CD4-positive, alpha-beta T cell treated with Interferon gamma for 1 hour (primary cell): ENCODE measurements around the gene ARPC1B.
"Not testable (repeated sequence)": the region's sequence is repeated elsewhere in the genome, so short reads cannot be mapped to it uniquely, and the experiment has no call there.

Source experiments
- DNase-seq: peaks from one replicate; pipeline ENCODE4 v3.0.0-alpha.2; 2020

ARPC1B gene

GRCh38 chr7:99374111-99375064 lies at the start of gene ARPC1B:
Gene ARPC1B (plus strand): TSS chr7:99374730. CDS start chr7:99385715, 10,985 bp downstream.
- DNase-seq = peak; percentile 88

DNA sequence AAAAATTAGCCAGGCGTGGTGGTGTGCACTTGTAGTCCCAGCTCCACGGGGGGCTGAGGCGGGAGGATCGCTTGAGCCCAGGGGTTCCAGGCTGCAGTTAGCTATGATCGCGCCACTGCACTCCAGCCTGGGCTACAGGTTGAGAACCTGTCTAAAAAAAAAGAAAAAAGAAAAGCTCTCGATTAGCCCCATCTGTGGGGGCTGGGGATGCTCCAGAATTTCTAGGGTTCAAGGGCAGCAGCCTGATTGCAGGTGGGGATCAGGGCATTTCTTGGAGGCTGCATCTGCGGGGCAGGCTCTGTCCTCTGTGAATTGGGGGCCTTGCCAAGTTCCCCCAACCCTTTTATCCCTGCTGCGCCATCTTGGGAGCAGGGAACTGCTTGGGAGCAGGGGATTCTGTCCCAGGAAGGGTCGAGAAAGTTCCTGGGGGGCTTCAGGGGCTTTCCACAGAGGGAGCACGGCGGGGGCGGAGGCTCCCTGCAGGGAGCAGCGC lies 49.5 kb upstream of the ARPC1B start:
- no peak for DNase-seq

GRCh38 chr7:99325592-99326407 lies 48.7 kb upstream of the ARPC1B start, which contains the start of gene ARPC1A:
Gene ARPC1A (plus strand): TSS chr7:99325898. CDS start chr7:99333354, 7,456 bp downstream.
- DNase-seq = peak; percentile 92

GRCh38 chr7:99326408-99326782 lies 48.1 kb upstream of the ARPC1B start:
- no peak for DNase-seq

- DNase-seq = peak; percentile 23
Measured at GRCh38 chr7:99330314-99330961, 44.1 kb upstream of the ARPC1B start.

DNA sequence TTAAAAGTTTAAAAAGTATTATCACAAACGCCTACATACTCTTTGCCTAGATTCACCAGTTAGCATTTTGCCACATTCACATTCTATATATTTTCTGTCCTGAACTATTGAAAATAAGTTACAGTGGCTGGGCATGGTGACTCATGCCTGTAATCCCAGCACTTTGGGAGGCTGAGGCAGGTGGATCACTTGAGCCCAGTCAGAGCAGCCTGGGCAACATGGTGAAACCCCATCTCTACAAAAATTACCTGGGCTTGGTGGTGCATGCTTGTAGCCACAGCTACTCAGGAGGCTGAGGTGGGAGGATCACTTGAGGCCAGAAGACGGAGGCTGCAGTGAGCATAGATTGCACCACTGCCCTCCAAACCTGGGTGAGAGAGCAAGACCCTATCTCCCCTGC lies 43.5 kb upstream of the ARPC1B start:
- DNase-seq = no peak

DNA sequence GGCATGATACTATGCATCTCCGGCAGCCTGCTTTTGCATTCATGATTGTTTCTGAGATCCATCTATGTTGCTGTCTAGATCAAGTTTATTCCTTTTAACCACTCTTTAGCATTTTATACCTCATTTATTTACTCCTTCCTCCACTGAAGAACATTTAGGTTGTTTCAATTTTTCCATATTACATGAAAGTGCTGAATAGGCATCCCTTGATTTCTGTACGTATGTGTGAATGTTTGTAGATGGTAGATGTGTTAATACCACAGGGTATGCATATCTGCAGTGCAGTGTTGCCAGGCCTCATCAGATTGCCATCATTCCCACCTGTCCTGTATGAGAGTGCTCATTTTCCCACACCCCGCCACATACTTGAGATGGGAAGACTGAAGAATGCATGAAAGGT lies 34.9 kb upstream of the ARPC1B start:
- DNase-seq = no peak

DNA sequence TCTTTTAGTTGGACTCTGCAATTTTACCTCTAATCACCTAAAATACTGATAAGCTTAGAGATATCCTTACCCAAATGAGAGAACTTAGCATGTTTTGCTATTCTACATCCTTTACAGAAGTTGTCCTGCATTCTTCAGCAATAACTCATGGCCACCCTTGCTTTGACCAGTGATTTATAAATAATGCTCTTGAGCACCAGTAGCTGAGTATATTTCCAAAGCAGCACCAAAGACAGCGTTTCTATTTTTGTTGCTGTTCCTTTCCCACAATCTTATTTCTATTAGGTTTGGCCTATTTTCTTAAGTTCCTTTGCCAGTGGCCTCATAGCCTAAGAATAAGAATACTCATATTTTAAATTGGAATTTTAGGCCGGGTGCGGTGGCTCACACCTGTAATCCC lies 33.9 kb upstream of the ARPC1B start:
- DNase-seq = no peak

DNA sequence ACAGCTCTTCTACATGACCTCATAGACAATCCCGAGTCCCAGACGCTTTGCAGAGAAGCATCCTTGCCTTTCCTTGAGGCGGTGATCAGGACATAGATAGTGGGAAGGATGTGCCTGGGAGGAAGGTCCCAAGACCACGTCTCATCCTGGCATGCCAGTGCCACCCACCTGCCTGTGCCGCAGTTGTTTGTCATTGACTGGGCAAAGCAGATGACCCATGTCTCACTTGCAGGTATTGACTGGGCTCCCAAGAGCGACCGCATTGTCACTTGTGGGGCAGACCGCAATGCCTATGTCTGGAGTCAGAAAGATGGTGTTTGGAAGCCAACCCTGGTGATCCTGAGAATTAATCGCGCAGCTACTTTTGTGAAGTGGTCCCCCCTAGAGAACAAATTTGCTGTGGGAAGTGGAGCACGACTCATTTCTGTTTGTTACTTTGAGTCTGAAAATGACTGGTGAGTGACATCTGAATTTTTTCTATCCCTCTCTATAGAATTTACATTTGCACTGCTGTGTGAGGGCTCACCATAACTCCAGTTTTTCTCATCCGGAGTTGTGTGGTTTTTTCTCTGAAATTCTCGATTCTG lies 30.4 kb upstream of the ARPC1B start:
- no peak for DNase-seq

- DNase-seq = not testable (repeated sequence)
Measured at GRCh38 chr7:99350641-99351040, 23.9 kb upstream of the ARPC1B start.

DNA sequence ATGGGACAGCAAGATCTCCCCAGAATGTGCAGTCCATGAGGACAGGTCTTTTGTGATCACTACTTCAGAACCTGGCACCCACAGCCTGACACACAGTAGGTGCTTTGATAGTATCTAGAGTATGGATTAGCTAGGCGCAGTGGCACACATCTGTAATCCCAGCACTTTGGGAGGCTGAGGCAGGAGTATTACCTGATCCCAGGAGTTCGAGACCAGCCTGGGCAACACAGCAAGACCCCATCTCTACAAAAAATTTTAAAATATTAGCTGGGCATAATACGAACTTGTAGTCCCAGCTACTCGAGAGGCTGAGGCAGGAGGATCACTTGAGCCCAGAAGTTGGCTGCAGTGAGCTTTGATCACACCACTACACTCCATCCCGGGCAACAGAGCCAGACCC lies 22.3 kb upstream of the ARPC1B start:
- DNase-seq = no peak

DNA sequence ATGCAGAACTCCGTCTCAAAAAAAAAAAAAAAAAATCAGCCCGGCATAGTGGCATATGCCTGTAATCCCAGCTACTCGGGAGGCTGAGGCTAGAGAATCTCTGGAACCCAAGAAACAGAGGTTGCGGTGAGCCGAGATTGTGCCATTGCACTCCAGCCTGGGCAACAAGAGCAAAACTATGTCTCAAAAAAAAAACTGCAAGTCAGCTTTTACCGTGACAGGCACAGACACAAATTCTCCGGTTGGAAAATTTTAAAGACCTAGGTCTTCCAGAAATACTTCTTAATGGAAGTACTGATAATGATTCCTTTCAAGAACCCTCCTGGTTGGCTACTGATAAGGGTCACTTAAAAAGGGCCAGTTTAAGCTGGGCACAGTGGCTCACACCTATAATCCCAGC lies 19.4 kb upstream of the ARPC1B start:
- no peak for DNase-seq

- no peak for DNase-seq
Measured at GRCh38 chr7:99357701-99358490, 16.6 kb upstream of the ARPC1B start.

DNA sequence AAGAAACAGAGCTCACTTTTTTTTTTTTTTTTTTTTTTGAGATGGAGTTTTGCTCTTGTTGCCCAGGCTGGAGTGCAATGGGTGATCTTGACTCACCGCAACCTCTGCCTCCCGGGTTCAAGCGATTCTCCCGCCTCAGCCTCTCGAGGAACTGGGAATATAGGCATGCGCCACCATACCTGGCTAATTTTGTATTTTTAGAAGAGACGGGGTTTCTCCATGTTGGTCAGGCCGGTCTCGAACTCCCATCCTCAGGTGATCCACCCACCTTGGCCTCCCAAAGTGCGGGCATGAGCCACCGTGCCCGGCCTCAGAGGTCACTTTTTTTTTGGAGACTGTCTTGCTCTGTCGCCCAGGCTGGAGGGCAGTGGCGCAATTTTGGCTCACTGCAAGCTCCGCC lies 16.0 kb upstream of the ARPC1B start:
- DNase-seq = not testable (repeated sequence)

DNA sequence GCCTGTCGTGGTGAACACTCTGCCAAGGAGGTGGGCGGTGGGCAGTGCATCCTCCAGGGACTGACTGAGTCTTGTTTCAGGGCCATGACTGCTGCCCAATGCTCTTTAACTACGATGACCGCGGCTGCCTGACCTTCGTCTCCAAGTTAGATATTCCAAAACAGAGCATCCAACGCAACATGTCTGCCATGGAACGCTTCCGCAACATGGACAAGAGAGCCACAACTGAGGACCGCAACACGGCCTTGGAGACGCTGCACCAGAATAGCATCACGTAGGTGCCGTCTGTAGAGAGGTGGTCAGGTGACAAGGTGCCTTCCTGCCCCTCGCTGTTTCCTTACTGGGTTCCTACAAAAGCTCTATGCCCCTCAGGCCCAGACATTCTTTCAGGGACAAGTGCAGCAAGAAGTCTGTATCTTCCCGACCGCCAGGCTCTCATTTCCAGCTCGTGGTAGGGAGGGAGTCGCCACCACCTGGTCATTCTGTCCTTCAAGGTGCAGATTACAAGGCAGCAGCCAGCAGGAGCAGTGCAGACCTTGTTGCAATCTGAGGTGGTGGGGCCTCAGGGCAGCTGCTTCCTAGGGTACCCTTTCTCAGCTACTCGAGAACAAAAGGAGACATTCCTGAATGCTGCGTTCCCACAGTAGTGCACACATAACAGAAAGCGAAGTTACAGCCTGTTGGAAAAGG lies 14.9 kb upstream of the ARPC1B start:
- no peak for DNase-seq

DNA sequence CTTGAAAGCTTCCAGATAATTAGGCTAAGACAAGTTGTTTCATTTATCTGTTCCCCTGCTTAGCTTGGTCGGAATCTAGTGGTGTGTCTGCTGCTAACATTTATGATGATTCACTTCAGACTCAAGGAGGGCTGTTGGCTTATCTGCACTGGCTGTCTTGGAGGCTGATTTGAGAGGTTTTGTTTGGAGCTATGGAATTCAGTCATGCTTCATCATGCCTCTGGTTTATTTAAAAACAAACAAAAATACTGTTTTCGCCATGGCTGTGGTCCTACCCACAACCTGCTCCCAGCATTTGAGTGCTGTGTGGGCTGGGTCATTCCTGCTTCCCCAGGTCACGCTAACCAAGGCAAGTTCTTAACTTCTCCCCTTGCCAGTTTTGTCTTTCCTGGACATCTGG lies 11.7 kb upstream of the ARPC1B start:
- DNase-seq = no peak

DNA sequence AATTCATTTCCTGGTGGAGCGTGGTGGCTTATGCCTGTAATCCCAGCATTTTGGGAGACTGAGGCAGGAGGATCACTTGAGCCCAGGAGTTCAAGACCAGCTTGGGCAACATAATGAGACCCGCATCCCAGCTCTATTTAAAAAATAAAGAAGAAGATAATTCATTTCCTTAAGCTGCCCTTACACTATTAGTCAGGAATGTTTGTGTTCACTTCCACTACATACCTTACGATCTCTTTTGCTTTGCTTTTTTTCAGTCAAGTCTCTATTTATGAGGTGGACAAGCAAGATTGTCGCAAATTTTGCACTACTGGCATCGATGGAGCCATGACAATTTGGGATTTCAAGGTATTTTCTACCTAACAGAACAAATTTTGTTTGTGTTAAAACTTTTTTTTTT lies 11.2 kb upstream of the ARPC1B start:
- no peak for DNase-seq

DNA sequence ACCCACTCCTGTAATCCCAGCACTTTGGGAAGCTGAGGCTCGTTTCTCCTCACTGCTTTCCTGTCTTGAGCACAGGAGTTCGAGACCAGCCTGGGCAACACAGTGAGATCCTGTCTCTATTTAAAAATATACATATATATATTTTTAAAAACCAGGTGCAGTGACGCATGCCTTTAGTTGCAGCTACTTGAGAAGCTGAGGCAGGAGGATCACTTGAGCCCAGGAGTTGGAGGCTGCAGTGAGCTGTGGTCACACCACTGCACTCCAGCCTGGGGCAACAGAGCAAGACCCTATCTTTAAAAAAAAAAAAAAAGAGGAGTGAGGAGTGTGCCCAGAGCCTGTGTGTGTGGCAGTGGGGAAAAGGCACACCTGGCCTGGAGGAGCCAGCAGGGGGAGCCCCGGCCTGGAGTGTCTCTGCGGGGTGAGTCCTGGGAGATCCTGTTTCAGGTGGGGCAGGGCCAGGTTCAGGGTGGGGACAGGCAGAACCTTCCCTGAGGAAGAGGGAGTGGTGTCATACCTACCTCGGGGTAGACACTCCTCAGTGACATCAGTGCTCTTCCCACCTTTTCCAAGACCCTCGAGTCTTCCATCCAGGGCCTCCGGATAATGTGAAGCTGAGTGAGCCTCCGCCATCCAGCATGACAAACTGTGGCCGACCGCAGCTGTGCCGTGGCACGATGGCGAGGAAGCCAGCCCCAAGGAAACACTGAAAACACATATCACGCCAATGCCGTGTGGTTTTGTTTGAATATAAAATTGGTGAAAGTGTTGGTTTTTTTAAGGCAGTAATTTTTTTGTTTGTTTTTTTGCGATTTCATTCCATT lies 9.0 kb upstream of the ARPC1B start:
- DNase-seq = peak; percentile 66

DNA sequence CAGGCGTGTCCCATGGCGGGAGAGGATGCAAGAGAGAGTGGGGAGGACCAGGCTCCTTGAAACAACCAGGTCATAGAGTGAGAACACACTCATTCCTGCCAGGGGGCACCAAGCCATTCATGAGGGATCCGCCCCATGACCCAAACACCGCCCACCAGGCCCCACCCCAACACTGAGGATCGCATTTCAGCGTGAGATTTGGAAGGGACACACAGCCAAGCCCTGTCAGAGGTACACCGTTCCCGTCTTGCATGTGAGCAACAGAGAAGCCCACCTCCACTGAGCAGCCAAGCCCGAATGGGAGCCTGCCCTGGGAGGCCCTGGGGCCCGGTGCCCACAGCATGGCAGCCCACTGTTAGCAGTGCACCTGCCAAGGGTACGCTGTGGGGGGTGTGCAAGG lies 7.9 kb upstream of the ARPC1B start:
- DNase-seq = no peak

DNA sequence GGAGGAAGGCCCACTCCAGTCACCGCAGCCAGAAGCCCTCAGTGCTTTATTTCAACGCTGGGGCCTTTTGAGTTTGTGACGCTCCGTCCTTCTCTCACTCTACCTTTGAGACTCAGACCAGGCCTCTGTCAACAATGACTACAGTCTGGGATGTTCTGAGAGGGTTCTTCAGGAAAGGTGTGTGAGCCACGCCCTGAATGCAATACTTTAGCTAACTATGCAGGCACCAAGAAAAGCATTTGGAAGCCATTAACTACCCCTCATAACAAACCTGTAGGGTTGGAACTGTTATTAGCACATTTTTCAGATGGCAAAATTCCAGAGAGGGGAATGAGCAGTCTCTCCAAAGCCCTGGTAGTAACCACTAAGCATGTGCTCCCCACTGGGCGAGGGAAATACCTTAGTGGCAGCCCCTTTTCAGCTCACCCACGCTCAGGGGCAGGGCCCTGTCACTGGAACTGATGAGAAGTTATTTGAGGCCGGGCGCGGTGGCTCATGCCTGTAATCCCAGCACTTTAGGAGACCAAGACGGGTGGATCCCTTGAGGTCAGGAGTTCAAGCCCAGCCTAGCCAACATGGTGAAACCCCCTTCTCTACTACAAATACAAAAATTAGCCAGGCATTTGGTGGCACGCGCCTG lies 5.7 kb upstream of the ARPC1B start:
- DNase-seq = no peak
